SK-N-SH (cell line): ENCODE measurements around the gene STT3B. TPM values are rescaled to one million over a fixed set of nuclear protein-coding genes. Genes with fewer than 3 reads are reported as not detected.

Experiments used
- CTCF ChIA-PET: fragments of 300-600, 350-600 bp; formaldehyde crosslinking; extraction: SDS; loops from one replicate; lab custom pipeline; 2021; lab: Yijun Ruan, JAX
- POLR2A ChIA-PET: fragments of 350-600 bp; sonication (Branson Sonifier 250); formaldehyde crosslinking; extraction: SDS; loops from one replicate; lab custom pipeline; 2020; ENCODE audit warnings: antibody characterized with exemption, inconsistent platforms; lab: Yijun Ruan, JAX
- DNase-seq: peaks from one replicate; pipeline ENCODE4 v3.0.0; 2012
- H2AFZ ChIP-seq: fragments of 200-600 bp; sonication (generic); 2 replicates; pipeline ENCODE4 v1.8.1; 2016; ENCODE audit warnings: antibody characterized with exemption, mild to moderate bottlenecking, low read depth
- H3F3A ChIP-seq: fragments of 200-600 bp; sonication (generic); replicated peaks from 2 replicates; pipeline ENCODE3; 2016; ENCODE audit warnings: antibody characterized with exemption, mild to moderate bottlenecking; ENCODE audit not compliant: insufficient read depth
- H3K27ac ChIP-seq, 2 experiments: fragments of 200-500 bp in 1 of 2; fragments of 200-600 bp in 1 of 2; sonication (Bioruptor generic) in 1 of 2; sonication (generic), shearing (Covaris generic) in 1 of 2; 2 replicates each; pipeline versions ENCODE4 v1.5.1 to v1.6.1; 2014 to 2016; ENCODE audit warnings: low read depth in 2 of 2, inconsistent platforms in 1 of 2, low read length in 1 of 2, mild to moderate bottlenecking in 1 of 2, mixed read lengths in 1 of 2
- H3K27me3 ChIP-seq: fragments of 200-600 bp; sonication (generic), shearing (Covaris generic); 2 replicates; pipeline ENCODE4 v1.6.1; 2016; ENCODE audit warnings: mixed run types; ENCODE audit not compliant: insufficient read depth
- H3K36me3 ChIP-seq, 2 experiments: fragments of 200-500 bp in 1 of 2; fragments of 200-600 bp in 1 of 2; sonication (Bioruptor generic) in 1 of 2; sonication (generic) in 1 of 2; replicated peaks in 1 of 2; 2 replicates each; pipeline versions ENCODE3 to v1.5.1; 2014 to 2016; ENCODE audit warnings: low read length in 1 of 2, mild to moderate bottlenecking in 1 of 2; ENCODE audit not compliant: insufficient read depth in 2 of 2, control insufficient read depth in 1 of 2
- H3K4me1 ChIP-seq, 2 experiments: fragments of 200-500 bp in 1 of 2; fragments of 200-600 bp in 1 of 2; sonication (Bioruptor generic) in 1 of 2; sonication (generic), shearing (Covaris generic) in 1 of 2; 2 replicates each; pipeline versions ENCODE4 v1.5.1 to v1.6.1; 2014 to 2016; ENCODE audit warnings: low read depth in 1 of 2, low read length in 1 of 2, mixed run types in 1 of 2; ENCODE audit not compliant: insufficient read depth in 2 of 2, control insufficient read depth in 1 of 2
- H3K4me2 ChIP-seq: fragments of 200-600 bp; sonication (generic), shearing (Covaris generic); 2 replicates; pipeline ENCODE4 v1.6.1; 2017; ENCODE audit warnings: mixed run types
- H3K4me3 ChIP-seq, 2 experiments: fragments of 200-500 bp in 1 of 2; fragments of 200-600 bp in 1 of 2; sonication (Bioruptor generic) in 1 of 2; sonication (generic), shearing (Covaris generic) in 1 of 2; 2 replicates each; pipeline versions ENCODE4 v1.5.1 to v1.8.1; 2014 to 2016; ENCODE audit warnings: low read depth in 2 of 2, inconsistent platforms in 1 of 2, low read length in 1 of 2, mild to moderate bottlenecking in 1 of 2, mixed read lengths in 1 of 2, moderate library complexity in 1 of 2
- H3K79me2 ChIP-seq: fragments of 200-600 bp; sonication (generic); 2 replicates; pipeline ENCODE4 v1.8.1; 2017; ENCODE audit warnings: mild to moderate bottlenecking; ENCODE audit not compliant: insufficient read depth
- H3K9ac ChIP-seq: fragments of 200-600 bp; sonication (generic); 2 replicates; pipeline ENCODE4 v1.6.1; 2017; ENCODE audit warnings: mixed run types
- H3K9me2 ChIP-seq: fragments of 200-600 bp; sonication (generic); 2 replicates; pipeline ENCODE4 v1.6.1; 2017; ENCODE audit warnings: mixed run types
- H3K9me3 ChIP-seq: fragments of 200-600 bp; sonication (generic); 2 replicates; pipeline ENCODE4 v1.6.1; 2017; ENCODE audit warnings: mixed run types, mild to moderate bottlenecking, moderate library complexity
- H4K20me1 ChIP-seq: fragments of 200-600 bp; sonication (generic); 2 replicates; pipeline ENCODE4 v1.6.1; 2017; ENCODE audit warnings: mild to moderate bottlenecking, mixed run types; ENCODE audit not compliant: insufficient read depth
- EZH2phosphoT487 ChIP-seq: fragments of 200-600 bp; sonication (generic); IDR thresholded peaks from 2 replicates; pipeline ENCODE4 v1.6.1; 2017; ENCODE audit warnings: low read depth, mixed run types, mild to moderate bottlenecking, antibody characterized with exemption, moderate library complexity, borderline replicate concordance
- JUND ChIP-seq: IDR thresholded peaks from 2 replicates; pipeline ENCODE4 v1.4.0; 2012
- MEF2A ChIP-seq: IDR thresholded peaks from 2 replicates; pipeline ENCODE4 v1.4.0; 2012; ENCODE audit warnings: low read depth, borderline replicate concordance
- NRF1 ChIP-seq: IDR thresholded peaks from 2 replicates; pipeline ENCODE4 v1.6.1; 2012; ENCODE audit warnings: low read depth, mild to moderate bottlenecking, low read length
- RFX5 ChIP-seq: IDR thresholded peaks from 2 replicates; pipeline ENCODE4 v1.6.1; 2012; ENCODE audit warnings: mild to moderate bottlenecking, improper control_type of control experiment, low read length
- RXRA ChIP-seq: IDR thresholded peaks from 2 replicates; pipeline ENCODE4 v1.4.0; 2012; ENCODE audit warnings: low read depth, mild to moderate bottlenecking, borderline replicate concordance
- TCF12 ChIP-seq: IDR thresholded peaks from 2 replicates; pipeline ENCODE4 v1.4.0; 2012
- TEAD4 ChIP-seq: IDR thresholded peaks from 2 replicates; pipeline ENCODE4 v1.4.0; 2012; ENCODE audit warnings: mild to moderate bottlenecking, borderline replicate concordance; ENCODE audit not compliant: insufficient read depth
- YY1 ChIP-seq: IDR thresholded peaks from 2 replicates; pipeline ENCODE4 v1.4.0; 2012; ENCODE audit warnings: low read depth, mild to moderate bottlenecking
- WGBS: methylation state at CpG from one replicate; pipeline ENCODE4 v1.1.6; 2017; ENCODE audit warnings: low lambda C conversion rate; 5-methylcytosine and 5-hydroxymethylcytosine counted together
- polyA plus RNA-seq, 3 experiments: library from polyadenylated mRNA; depleted of rRNA; stranded (reverse); fragments of >200 nt; gene quantifications; 2 replicates each; pipeline ENCODE4 v1.2.3, GENCODE V29; 2012
- TF ChIP-seq, protein P1 (sequence below): IDR thresholded peaks from 2 replicates; pipeline ENCODE4 v1.4.0; 2012; ENCODE audit warnings: low read depth, borderline replicate concordance
- TF ChIP-seq, protein P2 (sequence below): fragments of 150-350 bp; IDR thresholded peaks from 2 replicates; pipeline ENCODE4 v1.6.1; 2016; ENCODE audit warnings: mild to moderate bottlenecking, low read depth, low read length
- TF ChIP-seq, protein P3 (sequence below): IDR thresholded peaks from 2 replicates; pipeline ENCODE4 v1.6.1; 2012; ENCODE audit warnings: mild to moderate bottlenecking, low read depth, low read length, moderate library complexity

STT3B gene
- polyA plus RNA-seq, 1 of the 3 experiments (the other 2 are of a cell fraction): 27.9 TPM

DNA sequence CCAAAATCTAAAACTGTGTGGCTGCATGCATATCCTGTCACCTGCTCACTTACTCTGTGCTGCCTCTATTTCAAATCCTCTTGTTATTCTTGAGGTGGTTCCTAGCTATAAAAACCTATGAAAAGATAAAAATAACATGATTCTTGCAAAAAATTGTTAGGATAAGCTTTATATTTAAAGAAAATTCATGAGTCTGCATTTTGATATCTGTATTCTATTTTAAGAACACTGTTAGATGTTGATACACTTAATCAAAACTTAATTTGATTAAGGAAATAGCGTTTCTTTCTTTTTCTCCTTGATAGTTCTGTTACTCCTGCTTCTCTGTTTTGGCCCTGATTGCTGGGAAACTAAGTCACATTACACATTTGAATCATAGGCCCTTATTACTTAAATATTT is 22.5 kb downstream of the STT3B start:
- no peak for DNase-seq
- H3K27me3 ChIP-seq: no peaks in the 10 kb centered on the region
- TF ChIP-seq MEF2A: no peak
- TF ChIP-seq, protein P1, sequence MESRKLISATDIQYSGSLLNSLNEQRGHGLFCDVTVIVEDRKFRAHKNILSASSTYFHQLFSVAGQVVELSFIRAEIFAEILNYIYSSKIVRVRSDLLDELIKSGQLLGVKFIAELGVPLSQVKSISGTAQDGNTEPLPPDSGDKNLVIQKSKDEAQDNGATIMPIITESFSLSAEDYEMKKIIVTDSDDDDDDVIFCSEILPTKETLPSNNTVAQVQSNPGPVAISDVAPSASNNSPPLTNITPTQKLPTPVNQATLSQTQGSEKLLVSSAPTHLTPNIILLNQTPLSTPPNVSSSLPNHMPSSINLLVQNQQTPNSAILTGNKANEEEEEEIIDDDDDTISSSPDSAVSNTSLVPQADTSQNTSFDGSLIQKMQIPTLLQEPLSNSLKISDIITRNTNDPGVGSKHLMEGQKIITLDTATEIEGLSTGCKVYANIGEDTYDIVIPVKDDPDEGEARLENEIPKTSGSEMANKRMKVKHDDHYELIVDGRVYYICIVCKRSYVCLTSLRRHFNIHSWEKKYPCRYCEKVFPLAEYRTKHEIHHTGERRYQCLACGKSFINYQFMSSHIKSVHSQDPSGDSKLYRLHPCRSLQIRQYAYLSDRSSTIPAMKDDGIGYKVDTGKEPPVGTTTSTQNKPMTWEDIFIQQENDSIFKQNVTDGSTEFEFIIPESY: no peak
- TF ChIP-seq NRF1: no peak
- TF ChIP-seq, protein P2, sequence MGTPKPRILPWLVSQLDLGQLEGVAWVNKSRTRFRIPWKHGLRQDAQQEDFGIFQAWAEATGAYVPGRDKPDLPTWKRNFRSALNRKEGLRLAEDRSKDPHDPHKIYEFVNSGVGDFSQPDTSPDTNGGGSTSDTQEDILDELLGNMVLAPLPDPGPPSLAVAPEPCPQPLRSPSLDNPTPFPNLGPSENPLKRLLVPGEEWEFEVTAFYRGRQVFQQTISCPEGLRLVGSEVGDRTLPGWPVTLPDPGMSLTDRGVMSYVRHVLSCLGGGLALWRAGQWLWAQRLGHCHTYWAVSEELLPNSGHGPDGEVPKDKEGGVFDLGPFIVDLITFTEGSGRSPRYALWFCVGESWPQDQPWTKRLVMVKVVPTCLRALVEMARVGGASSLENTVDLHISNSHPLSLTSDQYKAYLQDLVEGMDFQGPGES: no peak
- no peak for TF ChIP-seq TCF12
- no peak for TF ChIP-seq JUND
- no peak for TF ChIP-seq RXRA
- TF ChIP-seq TEAD4: no peak
- no peak for TF ChIP-seq RFX5
- no peak for TF ChIP-seq YY1
- TF ChIP-seq, protein P3, sequence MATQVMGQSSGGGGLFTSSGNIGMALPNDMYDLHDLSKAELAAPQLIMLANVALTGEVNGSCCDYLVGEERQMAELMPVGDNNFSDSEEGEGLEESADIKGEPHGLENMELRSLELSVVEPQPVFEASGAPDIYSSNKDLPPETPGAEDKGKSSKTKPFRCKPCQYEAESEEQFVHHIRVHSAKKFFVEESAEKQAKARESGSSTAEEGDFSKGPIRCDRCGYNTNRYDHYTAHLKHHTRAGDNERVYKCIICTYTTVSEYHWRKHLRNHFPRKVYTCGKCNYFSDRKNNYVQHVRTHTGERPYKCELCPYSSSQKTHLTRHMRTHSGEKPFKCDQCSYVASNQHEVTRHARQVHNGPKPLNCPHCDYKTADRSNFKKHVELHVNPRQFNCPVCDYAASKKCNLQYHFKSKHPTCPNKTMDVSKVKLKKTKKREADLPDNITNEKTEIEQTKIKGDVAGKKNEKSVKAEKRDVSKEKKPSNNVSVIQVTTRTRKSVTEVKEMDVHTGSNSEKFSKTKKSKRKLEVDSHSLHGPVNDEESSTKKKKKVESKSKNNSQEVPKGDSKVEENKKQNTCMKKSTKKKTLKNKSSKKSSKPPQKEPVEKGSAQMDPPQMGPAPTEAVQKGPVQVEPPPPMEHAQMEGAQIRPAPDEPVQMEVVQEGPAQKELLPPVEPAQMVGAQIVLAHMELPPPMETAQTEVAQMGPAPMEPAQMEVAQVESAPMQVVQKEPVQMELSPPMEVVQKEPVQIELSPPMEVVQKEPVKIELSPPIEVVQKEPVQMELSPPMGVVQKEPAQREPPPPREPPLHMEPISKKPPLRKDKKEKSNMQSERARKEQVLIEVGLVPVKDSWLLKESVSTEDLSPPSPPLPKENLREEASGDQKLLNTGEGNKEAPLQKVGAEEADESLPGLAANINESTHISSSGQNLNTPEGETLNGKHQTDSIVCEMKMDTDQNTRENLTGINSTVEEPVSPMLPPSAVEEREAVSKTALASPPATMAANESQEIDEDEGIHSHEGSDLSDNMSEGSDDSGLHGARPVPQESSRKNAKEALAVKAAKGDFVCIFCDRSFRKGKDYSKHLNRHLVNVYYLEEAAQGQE: no peak
- TF ChIP-seq EZH2phosphoT487: no peak
- peaks cover 68% of the 10 kb centered on the region for H4K20me1 ChIP-seq
- no peak overlapping the region for H3K9ac ChIP-seq
- H3K9me2 ChIP-seq: no peaks in the 10 kb centered on the region
- H3K79me2 ChIP-seq: peaks cover 99% of the 10 kb centered on the region
- peaks cover 0 to 14% of the 10 kb centered on the region in 2 experiments for H3K36me3 ChIP-seq
- no peak overlapping the region for H3K27ac ChIP-seq
- WGBS: 59% methylated on average over 1 of the region's 1 CpG
- H3K4me2 ChIP-seq: no peak overlapping the region
- ChIA-PET POLR2A (no interaction called here), CTCF (interaction anchor here (1.1 to 1.2 kb wide), 3 partner anchors 213 to 671 kb away, joined by 3 to 4 read pairs (median 3); no protein-coding TSS in a partner anchor)
- H2AFZ ChIP-seq: no peak overlapping the region
- H3K9me3 ChIP-seq: no peaks in the 10 kb centered on the region; the same call in 1 of the 2 replicates
- peaks cover 0 to 3% of the 10 kb centered on the region in 2 experiments; a peak in 1 of 4 replicates for H3K4me1 ChIP-seq
- H3F3A ChIP-seq: peaks cover under 1% of the 10 kb centered on the region
- no peak overlapping the region for H3K4me3 ChIP-seq
